ENCODE data around the gene RHCE.
"Not testable (repeated sequence)": the region's sequence is repeated elsewhere in the genome, so short reads cannot be mapped to it uniquely, and the experiment has no call there.

Gene RHCE

GRCh38 chr1:25420715-25421114 lies at the start of gene RHCE:
Gene RHCE (minus strand): TSS chr1:25420825. CDS start chr1:25420786, 39 bp downstream.
- not testable (repeated sequence) for DNase-seq

GRCh38 chr1:25469177-25469576 lies 48.6 kb upstream of the RHCE start:
- DNase-seq: no peak

- no peak for DNase-seq
Observed at GRCh38 chr1:25468033-25468432, 47.4 kb upstream of the RHCE start.

GRCh38 chr1:25467616-25468015 lies 47.0 kb upstream of the RHCE start:
- DNase-seq: no peak

GRCh38 chr1:25467193-25467592 lies 46.6 kb upstream of the RHCE start:
- DNase-seq: no peak

- DNase-seq: no peak
Observed at GRCh38 chr1:25462732-25463131, 42.1 kb upstream of the RHCE start.

GRCh38 chr1:25461849-25462248 lies 41.2 kb upstream of the RHCE start:
- DNase-seq: no peak

GRCh38 chr1:25460816-25461215 lies 40.2 kb upstream of the RHCE start:
- DNase-seq: not testable (repeated sequence)

GRCh38 chr1:25460020-25460419 lies 39.4 kb upstream of the RHCE start:
- no peak for DNase-seq

GRCh38 chr1:25458541-25459298 lies 38.1 kb upstream of the RHCE start:
- DNase-seq: no peak

GRCh38 chr1:25456502-25456901 lies 35.9 kb upstream of the RHCE start:
- DNase-seq: no peak

- no peak for DNase-seq
Observed at GRCh38 chr1:25451908-25452307, 31.3 kb upstream of the RHCE start.

GRCh38 chr1:25450891-25451290 lies 30.3 kb upstream of the RHCE start:
- no peak for DNase-seq

- DNase-seq: no peak
Observed at GRCh38 chr1:25447547-25447946, 26.9 kb upstream of the RHCE start.

GRCh38 chr1:25445993-25446538 lies 25.4 kb upstream of the RHCE start:
- no peak for DNase-seq

- not testable (repeated sequence) for DNase-seq
Observed at GRCh38 chr1:25444604-25445003, 24.0 kb upstream of the RHCE start.

GRCh38 chr1:25443030-25443699 lies 22.5 kb upstream of the RHCE start:
- DNase-seq: no peak

- no peak for DNase-seq
Observed at GRCh38 chr1:25442178-25442577, 21.6 kb upstream of the RHCE start.

GRCh38 chr1:25439287-25439686 lies 18.7 kb upstream of the RHCE start:
- no peak for DNase-seq

GRCh38 chr1:25437672-25438071 lies 17.0 kb upstream of the RHCE start:
- DNase-seq: no peak

- no peak for DNase-seq
Observed at GRCh38 chr1:25435397-25436108, 14.9 kb upstream of the RHCE start.

- no peak for DNase-seq
Observed at GRCh38 chr1:25433389-25434186, 13.0 kb upstream of the RHCE start.

Data from activated effector memory CD4-positive, alpha-beta T cell treated with anti-CD3 and anti-CD28 coated beads, Interleukin-2, amount 50 U/mL, for 16 hours (primary cell).